Activated T-cell treated with anti-CD3 and anti-CD28 coated beads, Interleukin-2, amount 50 U/mL, for 1 hour (primary cell): Measurements from ENCODE around the gene RDH13.

Experiments
- DNase-seq: peaks from one replicate; pipeline ENCODE4 v3.0.0-alpha.2; 2020

Gene RDH13

GRCh38 chr19:55091126-55091910 lies 28.4 kb upstream of the RDH13 start:
- DNase-seq, result no peak

DNA sequence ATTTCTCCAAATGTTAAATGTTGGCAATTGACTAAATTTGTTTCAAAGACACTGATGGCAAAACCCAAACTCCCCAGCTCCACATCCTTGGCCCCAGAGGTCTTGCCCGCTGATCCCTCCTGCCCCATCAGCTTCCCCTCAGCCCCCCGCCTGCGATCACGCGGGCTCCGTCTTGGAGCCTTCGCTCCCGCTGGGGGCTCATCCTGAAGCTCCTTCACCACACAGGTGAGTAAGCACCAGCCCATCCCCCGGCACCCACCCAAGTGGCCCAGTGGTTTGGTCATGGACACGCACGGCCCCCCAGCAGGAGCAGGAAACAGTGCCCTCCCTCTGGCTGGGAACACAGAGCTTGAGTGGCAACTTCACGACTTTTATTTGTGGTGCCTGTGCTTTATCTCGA lies 27.6 kb upstream of the RDH13 start:
- no peak for DNase-seq

- no peak for DNase-seq
Observed at GRCh38 chr19:55089342-55089944, 26.5 kb upstream of the RDH13 start.

GRCh38 chr19:55088543-55089341 lies 25.8 kb upstream of the RDH13 start:
- DNase-seq, result peak; percentile 84

GRCh38 chr19:55088021-55088451 lies 25.1 kb upstream of the RDH13 start:
- no peak for DNase-seq

DNA sequence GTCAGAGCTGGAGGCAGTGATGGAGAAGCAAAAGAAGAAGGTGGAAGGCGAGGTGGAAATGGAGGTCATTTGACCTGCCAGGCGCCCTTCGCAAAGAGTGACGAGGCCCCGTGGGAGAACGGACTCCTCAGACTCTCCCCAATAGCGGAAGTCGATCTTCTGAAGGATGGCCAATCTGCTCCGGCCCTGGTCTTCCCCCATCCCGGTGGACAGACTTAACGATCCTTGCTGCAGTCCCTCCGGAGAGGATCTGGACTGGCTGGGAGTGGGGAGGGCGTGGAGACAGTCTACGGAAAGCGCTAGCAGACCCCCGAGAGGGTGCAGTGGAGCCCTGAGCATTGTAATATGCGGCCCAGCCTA lies 24.6 kb upstream of the RDH13 start:
- DNase-seq, result no peak

GRCh38 chr19:55086730-55087541 lies 24.0 kb upstream of the RDH13 start:
- peak; percentile 46 for DNase-seq

DNA sequence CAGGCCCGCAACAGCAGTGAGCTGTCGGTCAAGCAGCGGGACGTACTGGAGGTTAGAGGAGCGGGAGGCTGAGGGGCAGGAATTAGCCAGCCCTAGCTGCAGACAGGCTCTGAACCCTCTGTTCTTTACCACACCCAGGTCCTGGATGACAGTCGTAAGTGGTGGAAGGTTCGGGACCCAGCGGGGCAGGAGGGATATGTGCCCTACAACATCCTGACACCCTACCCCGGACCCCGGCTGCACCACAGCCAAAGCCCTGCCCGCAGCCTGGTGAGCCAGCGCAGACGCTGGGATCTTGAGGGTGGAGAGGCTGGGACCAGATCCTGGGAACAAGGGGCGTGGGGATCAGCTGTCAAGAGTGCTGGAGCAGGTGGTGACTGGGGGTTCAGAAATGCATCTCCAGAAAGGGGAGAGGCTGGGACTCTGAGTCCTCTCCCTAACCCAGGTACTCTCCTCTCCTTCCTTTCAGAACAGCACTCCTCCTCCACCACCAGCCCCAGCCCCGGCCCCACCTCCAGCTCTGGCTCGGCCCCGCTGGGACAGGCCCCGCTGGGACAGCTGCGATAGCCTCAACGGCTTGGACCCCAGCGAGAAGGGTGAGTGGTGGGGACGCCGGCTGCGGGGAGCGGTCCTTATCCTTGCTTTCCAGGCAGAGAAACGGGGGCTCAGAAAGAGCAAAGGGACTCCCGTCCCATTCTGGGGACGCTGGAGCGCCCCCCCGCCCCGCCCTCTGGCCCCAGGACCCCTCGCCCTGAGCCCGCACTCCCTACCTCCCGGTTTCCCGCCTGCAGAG lies 23.2 kb upstream of the RDH13 start:
- DNase-seq, result no peak

DNA sequence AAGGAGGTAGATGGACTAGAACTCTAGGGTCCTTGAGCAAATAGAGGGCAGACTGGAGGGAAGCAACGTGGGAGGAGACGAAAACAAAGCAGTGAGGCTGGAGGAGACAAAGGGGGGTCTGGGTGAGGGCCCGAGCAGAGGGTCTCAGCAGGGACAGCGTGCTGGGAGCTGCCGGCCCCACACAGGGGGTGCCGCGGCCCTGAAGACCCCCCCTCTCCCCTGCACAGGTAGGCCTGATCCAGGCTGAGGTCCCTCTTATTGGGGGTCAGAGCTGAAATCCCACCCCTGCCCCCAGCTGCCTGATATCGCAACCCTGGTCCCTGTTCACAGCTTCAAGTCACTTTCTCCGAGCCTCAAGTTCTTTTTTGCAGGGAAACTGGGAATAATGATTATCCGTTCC lies 21.5 kb upstream of the RDH13 start:
- DNase-seq, result no peak

- no peak for DNase-seq
Observed at GRCh38 chr19:55083004-55083850, 20.3 kb upstream of the RDH13 start.

DNA sequence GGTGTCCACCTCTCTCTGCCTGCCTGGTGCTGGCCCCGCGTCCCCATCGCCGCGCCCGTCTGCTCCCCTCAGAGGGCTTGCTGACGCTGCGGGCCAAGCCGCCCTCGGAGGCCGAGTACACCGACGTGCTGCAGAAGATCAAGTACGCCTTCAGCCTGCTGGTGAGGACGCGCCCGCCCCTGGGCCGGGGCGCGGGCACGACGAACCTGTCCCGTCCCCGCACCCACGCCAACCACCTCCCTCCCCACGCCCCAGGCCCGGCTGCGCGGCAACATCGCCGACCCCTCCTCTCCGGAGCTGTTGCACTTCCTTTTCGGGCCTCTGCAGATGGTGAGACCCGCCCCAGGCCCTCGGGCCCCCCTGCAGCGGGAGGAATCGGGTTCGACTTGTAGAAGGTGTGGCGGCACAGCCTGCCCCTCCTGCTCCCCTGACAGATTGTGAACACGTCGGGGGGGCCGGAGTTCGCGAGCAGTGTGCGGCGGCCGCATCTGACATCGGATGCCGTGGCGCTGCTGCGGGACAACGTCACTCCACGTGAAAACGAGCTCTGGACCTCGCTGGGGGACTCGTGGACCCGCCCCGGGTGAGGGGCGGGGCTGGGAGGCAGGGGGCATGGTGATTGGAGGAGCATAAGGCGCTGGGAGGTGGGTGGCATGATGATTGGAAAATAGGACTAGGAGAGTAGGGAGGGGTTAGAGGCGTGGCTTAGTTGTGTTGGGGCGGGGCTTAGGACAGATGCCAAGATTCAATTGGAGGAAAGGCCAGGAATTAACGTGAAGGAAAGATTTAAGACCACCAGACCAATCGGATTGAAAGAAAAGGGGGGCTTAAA lies 19.3 kb upstream of the RDH13 start:
- DNase-seq, result peak; percentile 48

DNA sequence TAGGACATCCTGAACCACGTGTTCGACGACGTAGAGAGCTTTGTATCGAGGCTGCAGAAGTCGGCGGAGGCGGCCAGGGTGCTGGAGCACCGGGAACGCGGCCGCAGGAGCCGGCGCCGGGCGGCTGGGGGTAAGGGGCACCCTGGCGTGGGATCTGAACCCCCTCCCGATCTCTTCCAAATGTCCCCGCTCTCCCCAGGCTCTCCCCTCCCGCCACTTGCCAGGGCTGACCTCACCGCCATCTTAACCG lies 18.7 kb upstream of the RDH13 start:
- DNase-seq, result no peak

- peak; percentile 91 for DNase-seq
Observed at GRCh38 chr19:55080968-55081769, 18.2 kb upstream of the RDH13 start.

- peak; percentile 58 for DNase-seq
Observed at GRCh38 chr19:55080121-55080967, 17.4 kb upstream of the RDH13 start.

DNA sequence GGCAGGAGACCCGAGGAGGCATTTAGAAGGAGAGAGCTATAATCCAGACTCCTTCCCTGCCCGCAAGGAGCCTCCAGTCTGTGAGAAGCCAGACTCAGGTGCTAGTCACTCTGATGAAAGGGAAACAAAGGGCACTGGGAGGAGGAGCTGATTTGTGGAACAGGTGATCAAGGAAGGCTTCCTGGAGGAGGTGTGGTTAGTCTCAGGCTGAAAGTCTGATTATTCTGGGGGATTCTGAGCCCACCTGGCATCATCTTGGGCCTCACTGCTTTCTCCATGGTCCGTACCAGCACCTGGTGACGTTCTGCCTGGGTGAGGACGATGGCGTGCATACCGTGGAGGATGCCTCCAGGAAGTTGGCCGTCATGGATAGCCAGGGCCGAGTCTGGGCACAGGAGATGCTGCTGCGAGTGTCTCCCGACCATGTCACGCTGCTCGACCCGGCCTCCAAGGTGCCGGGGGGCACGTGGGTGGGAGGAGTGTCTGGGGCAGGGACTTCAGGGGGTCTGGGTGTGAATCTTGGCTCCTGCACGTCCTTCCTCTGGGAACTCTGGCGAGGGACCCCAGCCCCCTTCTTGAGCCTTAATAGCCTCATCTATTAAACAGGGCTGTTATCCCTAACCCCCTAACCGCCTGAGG lies 16.6 kb upstream of the RDH13 start:
- no peak for DNase-seq

- DNase-seq, result no peak
Observed at GRCh38 chr19:55078996-55079395, 16.0 kb upstream of the RDH13 start.

DNA sequence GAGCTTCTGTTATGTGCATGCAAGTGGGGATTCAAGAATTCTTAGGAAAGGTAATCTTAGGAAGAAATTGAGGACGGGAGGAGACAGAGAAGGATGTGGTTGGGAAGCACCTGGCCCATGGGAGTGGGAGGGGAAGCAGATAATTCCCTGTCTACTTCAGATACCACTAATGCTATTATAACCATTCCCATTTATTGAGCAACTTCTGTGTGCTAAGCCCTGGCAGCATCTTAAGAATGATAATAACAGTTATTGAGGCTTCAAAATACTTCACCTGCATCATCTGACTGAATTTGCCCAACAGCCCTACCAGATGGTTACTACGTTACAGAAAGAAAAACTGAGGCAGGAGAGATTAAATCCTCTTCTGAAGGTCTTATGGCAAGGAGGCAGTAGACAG lies 14.2 kb upstream of the RDH13 start:
- no peak for DNase-seq

GRCh38 chr19:55076321-55076720 lies 13.4 kb upstream of the RDH13 start:
- DNase-seq, result no peak
